KG1 (cell line): Measurements from ENCODE around the gene WDR82.

ENCODE experiments used
- DNase-seq: peaks from one replicate; lab custom pipeline; 2025; lab: John Stamatoyannopoulos, UW

WDR82 gene

DNA sequence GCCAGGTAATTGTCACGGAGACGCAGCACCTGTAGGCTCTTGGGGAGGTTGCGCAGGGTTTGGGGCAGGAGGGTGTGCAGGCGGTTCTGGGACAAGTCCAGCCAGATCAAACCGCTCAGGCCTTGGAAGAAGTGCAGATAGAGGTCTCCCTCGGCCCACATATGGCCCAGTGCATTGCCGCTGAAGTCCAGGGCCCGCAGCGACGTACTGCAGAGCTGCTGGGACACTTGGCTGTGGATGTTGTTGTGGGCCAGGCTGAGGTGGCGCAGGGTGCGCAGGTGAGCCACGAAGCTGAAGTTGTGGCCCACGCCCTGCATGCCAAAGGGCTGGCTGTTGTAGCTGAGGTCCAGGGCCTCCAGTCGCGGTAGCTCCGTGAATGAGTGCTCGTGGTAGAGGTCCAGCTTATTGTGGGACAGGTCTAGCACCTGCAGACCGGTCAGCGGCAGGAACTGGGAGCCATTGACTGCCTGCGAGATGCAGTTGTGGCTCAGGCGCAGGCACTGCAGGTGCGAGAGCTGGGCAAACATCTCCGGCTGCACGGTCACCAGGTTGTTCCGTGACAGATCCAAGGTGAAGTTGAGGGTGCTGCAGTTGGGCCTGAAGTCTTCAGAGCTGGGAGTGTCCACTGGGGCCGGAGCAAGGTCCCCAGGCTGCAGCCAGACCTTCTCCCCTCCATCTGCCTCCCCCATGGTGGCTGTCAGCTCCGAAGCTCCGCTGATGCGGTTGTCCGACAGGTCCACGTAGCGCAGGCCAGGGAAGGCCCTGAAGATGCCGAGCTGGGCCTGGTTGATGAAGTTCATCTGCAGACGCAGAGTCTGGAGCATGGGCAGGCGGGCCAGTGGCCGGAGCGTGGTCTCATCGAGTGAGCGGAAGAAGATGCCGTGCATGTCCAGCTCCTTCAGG, 55.9 kb downstream of the WDR82 start:
- no peak for DNase-seq

DNA sequence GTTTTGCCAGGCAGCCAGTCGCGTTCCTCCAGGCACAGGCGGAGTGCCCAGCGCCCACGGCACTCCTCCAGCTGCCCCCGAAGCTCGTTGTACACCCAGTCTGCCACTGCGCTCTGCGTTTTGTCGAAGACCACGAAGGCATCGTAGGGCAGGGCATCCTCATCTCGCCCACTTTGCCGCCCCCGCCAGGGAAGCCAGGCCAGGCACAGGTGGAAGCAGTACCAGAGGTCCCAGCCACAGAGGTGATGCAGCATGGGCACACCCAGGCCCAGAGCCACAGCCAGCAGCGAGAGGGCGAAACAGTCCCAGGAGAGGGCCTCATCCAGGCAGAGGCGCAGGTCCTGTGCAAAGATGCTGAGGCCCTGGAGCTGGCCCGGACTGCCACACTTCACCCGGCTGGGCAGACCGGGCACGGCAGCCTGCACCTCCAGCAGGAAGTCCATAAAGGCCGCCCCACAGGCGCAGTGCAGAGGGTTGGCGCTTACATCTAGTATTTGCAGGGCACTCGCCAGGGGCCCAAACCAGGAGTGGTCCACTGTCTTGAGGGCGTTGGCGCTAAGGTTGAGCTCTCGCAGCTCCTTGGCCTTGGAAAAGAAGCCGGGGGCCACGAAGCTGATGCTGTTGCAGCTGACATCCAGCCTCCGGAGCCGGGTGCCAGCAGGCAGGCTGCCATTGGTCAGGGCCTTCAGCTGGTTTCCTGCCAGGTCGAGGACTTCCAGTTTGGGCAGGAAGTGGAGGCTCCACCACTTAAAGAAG, 56.7 kb downstream of the WDR82 start:
- DNase-seq, result no peak

DNA sequence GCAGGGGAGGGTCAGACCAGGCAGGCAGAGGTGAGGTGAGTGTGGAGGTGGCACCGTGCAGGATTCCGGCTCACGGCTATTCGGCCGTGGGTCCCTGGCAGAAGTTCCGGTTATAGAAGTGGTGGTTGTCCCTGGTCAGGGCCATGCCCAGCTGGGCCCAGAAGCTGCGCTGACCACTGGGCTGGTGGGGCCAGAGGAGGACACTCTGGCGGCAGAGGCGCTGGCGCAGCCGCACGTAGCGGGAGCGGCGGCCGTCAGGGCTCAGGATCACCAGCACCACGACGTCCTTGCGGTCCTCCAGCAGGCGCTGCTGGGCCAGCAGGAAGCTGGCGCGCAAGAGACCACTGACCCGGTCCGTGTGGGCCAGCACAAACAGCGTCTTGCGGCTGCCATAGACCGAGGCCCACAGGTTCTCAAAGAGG, 57.3 kb downstream of the WDR82 start:
- DNase-seq, result no peak

DNA sequence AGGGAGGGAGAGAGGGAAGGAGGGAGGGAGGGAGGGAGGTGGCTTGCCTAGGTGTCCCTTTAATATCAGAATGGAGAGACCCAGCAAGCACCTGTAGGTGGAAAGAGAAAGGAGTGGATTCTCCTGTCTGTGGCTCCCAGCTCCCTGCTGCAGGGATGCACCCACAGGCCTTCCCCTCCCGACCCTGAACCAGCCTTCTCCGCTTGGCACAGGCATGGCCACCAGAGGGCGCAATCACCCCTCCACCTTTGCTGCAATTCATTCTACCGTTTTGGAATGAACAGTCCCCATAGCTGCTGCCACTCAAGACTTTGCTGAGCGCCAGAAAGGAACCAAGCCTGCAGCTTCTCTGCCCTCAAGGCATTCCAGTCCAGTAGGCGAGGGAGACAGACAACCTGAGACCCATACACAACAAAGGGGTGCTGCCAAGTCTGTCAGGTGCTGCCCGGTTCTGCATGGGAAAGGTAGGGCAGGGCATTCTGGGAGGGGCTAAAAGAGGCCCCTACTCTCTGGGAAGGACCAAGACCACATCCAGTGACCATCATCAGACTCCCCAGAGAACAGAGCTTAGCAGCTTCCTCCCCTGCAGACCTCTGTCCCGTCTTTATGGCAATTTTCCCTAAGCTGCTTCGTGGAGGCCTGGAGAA, 57.9 kb downstream of the WDR82 start:
- DNase-seq, result peak; percentile 68

DNA sequence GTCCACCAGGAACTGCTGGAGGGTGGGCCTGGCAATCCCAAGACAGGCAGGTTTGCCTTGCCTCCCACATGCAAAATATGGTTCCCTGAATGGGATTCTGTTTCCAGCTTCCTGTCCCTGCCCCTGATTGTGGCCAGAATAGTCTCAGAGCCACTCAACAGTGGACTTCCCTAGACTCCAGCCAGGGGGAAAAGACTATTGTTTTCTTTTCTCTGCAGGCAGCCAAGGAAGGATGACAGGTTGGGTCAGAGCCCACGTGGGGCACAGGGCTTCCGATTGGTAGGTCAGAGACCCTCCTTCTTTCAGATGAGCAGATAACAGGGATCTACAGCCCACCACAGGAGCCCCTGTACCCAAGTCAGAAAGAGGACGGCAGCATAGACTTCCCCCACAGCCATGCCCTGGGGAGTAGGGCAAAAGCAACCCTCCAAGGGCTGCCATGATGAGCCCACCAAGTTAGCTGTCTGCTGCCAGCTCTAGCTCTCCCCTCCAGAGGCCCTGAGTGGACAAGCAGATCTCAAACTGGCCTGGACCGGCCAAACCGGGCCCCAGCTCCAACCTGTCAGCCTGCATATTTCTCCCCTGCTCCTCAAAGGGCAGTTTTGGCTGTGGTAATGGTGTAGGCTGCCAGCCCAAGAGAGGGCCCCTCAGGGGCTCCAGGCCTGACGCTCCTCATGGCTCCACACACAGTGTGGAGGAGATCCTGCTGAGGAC, 59.4 kb downstream of the WDR82 start:
- DNase-seq, result no peak

DNA sequence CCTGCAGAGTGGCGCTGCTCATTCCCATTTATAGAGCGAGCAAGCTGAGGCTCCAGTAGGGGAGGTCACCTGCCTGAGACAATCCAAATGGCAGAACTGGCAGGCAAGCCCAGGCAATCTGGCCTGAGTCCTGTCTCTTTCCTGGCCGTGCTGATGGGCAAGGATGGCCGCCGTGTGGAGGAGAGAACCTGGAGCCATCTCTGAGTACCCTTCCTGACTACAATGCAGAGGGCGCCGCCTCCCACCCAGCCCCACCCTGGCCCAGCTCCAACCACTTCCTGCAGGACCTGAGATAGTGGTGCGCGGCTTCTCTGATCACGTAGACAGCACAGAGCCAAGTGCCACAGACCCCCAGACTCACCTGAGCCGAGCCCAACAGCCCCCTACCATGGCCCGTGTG, 60.0 kb downstream of the WDR82 start:
- no peak for DNase-seq

DNA sequence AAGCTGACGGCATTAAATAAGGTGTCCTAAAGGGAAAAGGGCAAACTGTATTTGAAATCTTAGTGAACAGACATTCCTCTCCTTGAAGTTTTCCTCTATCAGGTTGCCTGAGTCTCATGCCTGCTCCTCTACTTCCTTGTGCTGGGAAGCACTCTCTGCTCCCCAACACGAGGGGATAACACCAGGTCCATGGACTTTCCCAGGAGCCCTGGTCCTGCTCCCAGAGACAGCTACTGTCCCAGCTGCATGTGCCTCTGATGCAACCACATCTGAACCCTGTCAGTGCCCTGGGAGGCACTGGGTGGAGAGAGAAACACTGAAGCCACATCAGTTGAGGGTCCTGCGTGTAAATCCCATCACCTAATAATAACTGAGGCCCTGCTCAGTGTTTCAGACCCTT, 60.4 kb downstream of the WDR82 start:
- no peak for DNase-seq

DNA sequence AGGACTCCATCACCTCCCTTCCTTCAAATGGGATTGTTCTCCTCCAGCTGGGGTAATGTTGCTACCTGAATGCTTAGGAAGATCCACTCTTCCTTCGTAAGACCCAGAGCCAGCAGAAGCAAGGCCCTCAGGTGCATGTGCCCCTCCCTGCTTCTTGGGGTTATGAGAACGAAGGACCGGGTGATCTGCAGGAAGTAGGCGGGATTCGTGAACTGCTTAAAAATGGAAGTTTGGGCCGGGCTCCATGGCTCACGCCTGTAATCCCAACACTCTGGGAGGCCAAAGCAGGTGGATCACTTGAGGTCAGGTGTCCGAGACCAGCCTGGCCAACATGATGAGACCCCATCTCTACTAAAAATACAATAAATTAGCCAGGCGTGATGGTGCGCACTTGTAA, 61.0 kb downstream of the WDR82 start:
- DNase-seq, result no peak

DNA sequence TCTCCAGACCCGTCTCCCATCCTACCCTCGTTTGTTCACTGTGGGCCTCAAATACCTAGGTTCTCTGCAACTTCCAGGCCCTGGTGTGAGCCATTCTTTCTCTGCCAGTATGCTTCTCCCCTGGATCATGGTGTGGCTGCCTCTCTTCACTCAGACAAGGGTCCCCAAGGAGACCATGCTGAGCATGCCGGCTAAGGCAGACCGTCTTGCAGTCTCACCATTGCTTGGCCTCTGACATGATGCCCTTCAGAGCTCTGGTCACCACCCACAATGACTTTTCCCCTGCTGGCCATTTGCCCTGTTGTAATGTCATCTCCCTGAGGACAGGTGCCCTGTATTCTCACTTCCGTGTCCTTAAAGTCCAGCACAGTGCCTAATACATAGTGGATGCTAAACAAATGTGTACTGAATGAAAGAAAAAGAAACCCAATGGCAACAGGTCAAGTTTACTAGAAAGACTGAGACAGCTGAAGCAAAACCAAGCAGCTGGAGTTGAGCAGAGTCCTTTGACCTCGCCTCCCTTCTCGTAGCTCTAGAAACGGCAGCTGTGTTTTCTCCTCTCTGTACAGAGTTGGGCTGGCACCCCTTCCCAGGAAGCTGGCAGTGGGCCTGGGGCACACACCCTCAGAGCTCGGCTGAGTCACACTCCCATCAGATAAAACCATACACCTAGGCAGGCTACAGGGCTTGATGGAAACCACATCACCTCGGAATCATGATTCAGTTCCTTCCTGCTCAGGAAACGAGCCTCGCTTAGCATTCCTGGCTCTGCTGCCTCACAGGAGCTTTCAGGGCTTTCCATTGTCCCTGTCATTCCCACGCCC, 61.7 kb downstream of the WDR82 start:
- DNase-seq, result no peak

DNA sequence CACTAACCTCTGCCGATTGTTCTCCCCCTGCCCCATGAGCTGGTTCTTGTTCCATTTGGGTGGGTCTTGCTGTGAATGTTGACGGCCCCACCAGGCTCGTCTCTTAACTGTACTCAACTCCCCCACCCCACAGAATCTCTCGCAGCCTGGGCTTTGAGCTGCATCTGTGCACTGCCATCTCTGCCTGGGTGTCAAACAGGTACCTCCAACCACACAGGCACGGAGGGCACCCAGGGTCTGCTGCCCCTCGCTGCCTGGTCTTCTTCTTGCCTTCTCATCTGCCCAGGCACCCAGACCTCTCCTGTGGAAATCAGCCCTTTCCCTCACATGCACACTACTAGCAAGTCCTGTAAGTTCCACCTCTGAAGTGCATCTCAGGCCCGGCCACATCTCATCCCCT, 63.1 kb downstream of the WDR82 start:
- DNase-seq, result no peak

DNA sequence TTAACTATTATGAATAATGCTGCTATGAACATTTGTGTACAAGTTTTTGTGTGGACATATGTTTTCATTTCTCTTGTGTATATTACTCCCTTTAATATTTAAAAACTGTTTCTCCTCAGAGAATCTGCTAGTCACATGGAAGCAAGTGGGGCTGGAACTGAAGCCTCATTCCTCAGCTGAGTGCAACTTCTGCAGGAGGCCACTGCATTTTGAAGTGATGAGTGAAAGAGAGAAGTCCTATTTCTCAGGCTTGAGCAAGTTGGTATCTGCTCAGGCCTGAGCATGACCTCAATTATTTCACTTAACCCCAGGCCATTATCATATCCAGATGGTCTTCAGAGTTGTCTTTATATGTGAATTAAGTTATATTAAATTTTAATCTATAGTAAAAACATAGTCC, 64.5 kb downstream of the WDR82 start:
- no peak for DNase-seq

DNA sequence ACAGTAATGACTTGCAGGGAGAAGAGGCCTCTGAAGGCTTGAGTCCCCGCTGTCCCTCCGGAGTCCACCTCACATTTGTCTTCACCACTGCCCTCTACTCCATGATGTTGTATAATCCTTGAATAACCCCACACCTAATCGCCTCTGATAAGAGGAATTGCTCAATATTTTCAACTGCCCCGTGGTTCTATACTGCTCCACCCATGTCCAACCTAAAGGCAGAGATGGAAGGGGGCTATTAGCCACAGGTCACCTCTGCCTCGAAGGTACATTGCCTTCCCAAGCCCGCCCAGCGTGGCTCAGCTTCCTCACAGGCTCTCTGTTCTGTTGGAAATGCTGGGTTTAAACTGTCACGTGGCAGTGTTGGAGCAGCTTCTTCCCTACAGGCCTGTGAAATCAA, 65.4 kb downstream of the WDR82 start:
- no peak for DNase-seq

DNA sequence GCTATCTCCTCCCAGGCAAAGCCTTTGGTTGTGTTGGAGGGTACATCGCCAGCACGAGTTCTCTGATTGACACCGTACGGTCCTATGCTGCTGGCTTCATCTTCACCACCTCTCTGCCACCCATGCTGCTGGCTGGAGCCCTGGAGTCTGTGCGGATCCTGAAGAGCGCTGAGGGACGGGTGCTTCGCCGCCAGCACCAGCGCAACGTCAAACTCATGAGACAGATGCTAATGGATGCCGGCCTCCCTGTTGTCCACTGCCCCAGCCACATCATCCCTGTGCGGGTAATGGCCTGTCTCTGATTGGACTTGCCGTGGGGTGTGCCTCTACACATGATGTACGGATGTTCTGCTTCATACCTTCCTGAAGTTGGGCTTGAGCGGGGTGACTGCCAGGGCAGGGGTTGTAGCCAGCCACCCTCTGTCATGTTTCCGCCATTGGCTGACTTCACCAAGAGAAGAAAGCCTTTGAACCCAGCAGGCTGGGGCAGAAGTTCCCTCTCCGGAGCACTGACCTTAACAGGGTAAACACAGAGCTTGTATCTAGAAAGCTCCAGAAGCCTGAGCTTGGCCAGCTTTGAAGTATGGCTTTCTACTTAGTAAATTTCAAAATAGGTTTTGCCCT, 67.1 kb downstream of the WDR82 start:
- DNase-seq, result no peak

DNA sequence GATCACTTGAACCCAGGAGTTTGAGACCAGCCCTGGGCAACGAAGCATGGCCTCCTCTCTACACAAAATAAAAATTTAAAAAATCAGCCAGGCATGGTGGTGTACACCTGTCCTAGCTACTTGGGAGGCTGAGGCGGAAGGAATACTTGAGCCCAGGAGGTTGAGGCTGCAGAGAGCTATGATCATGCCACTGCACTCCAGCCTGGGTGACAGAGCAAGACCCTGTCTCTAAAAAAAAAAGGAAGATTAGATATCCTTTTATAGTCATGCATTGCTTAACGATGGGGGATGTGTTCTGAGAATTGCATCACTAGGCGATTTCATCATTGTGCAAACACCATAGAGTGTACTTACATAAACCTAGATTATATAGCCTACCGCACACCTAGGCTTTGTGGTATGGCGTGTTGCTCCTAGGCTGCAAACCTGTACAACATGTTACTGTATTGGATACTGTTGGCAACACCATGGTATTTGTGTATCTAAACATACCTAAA, 67.9 kb downstream of the WDR82 start:
- no peak for DNase-seq

DNA sequence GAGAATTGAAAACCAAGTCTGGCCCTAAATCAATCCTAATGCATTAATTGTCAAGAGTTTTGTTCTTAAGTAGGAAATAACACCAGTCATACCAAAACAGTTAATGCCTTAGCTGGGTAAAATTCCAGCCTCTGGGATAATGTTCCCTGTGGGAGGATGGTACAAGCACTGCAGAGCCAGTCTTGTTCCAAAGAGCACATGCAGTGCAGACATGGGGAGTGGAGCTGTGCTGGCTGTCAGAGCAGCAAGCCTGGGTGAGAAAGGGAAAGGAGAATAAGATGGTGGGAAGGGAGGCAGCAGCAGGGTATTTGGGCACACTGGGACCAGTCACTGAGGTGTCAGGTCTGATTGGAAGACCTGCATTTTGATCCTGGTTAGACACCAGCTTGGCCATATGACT, 68.4 kb downstream of the WDR82 start:
- no peak for DNase-seq

DNA sequence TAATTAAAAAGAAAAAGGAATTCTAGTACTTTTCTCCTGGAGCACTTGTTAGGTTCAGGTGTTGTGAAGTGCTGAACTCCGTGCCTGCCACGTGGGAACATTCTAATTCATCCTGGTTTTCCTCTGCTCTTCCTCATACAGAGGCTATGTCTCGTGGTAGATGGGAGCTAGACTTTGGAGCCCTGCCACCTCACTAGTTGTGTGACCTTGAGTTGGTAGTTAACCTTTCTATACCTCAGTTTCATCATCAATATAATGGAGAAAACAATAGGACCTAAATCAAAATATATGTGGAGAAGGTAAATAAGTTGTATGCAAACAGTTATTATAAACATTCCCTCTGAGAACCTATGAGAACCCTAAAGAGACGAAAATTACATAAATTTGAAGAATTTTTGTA, 69.9 kb downstream of the WDR82 start:
- DNase-seq, result no peak

DNA sequence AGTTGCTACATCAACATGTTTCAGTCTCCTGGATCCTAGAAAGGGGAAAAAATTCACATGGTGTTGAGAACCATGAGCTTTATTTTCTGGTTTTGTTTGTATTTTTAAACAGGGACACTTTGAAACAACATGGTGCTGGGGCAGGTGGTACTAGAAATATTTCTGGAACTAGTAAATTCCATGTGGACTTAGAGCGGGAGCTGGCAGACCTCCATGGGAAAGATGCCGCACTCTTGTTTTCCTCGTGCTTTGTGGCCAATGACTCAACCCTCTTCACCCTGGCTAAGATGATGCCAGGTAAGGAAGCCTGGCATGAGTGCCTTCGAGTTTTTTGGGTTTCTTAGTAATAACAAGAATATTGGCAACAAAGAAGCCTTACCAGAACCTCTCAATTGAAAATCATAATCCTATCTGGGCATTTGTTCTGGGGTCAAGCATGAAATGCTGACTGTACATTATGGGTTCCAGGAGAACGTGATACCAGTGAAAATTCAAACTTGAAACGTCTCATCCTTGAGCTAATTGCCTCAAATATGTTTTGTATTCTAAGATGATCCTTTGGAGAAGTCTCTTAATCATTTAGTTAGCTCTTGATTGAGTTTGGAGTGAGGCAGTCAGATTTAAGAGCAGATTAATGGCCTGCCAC, 72.6 kb downstream of the WDR82 start:
- no peak for DNase-seq
